Gastroesophageal sphincter (tissue), 4 donors: ENCODE results near the gene SNX9. TPM values are rescaled to one million over a fixed set of nuclear protein-coding genes. Genes with fewer than 3 reads are reported as not detected.

Experiments
- ATAC-seq: fragments of 150-250 bp; one replicate; pipeline ENCODE4 v1.9.1; 2016; ENCODE audit warnings: mild to moderate bottlenecking, moderate library complexity
- H3K27ac ChIP-seq, 4 donors: fragments of 200-600 bp; sonication (generic) in 3 of 4; 1 replicate in 3 of 4; 2 replicates in 1 of 4; pipeline ENCODE4 v1.5.1; 2016 to 2019
- H3K27me3 ChIP-seq: fragments of 200-600 bp; sonication (generic); one replicate; pipeline ENCODE4 v1.5.1; 2019
- H3K36me3 ChIP-seq, 2 donors: fragments of 200-600 bp; sonication (generic); one replicate each; pipeline ENCODE4 v1.5.1; 2019; ENCODE audit warnings: control low read depth in 1 of 2
- H3K4me1 ChIP-seq, 3 donors: fragments of 200-600 bp; sonication (generic); 1 replicate in 2 of 3; 2 replicates in 1 of 3; pipeline ENCODE4 v1.5.1; 2016 to 2019; ENCODE audit warnings: control low read depth in 2 of 3
- H3K4me3 ChIP-seq, 2 donors: fragments of 200-600 bp; sonication (generic); one replicate each; pipeline ENCODE4 v1.5.1; 2019; ENCODE audit warnings: mild to moderate bottlenecking in 1 of 2, moderate library complexity in 1 of 2
- H3K9me3 ChIP-seq, 3 donors: fragments of 200-600 bp; sonication (generic); one replicate each; pipeline ENCODE4 v1.5.1; 2017 to 2019; ENCODE audit warnings: control low read depth in 2 of 3
- CTCF ChIP-seq, 4 experiments: fragments of 200-600 bp in 2 of 4; fragments of 450-650 bp in 2 of 4; sonication (generic) in 1 of 4; IDR thresholded peaks; one replicate each; pipeline ENCODE4 v1.5.1; 2017 to 2019; ENCODE audit warnings: antibody characterized with exemption in 4 of 4, mild to moderate bottlenecking in 2 of 4, moderate library complexity in 2 of 4
- EP300 ChIP-seq: sonication (generic); formaldehyde crosslinking; IDR thresholded peaks from one replicate; pipeline ENCODE4 v1.6.1; 2017; ENCODE audit warnings: antibody characterized with exemption, mild to moderate bottlenecking
- POLR2A ChIP-seq, 2 donors: fragments of 450-650 bp; IDR thresholded peaks; one replicate each; pipeline ENCODE4 v1.6.1; 2017; ENCODE audit warnings: antibody characterized with exemption in 2 of 2, mild to moderate bottlenecking in 2 of 2, moderate library complexity in 1 of 2
- POLR2AphosphoS5 ChIP-seq: sonication (generic); formaldehyde crosslinking; IDR thresholded peaks from one replicate; pipeline ENCODE4 v1.6.1; 2017; ENCODE audit warnings: antibody characterized with exemption
- WGBS, 2 donors: methylation state at CpG; one replicate each; pipeline ENCODE4 v1.1.5; 2018; ENCODE audit warnings: low coverage in 1 of 2; 5-methylcytosine and 5-hydroxymethylcytosine counted together
- total RNA-seq, 4 donors: library from RNA; depleted of rRNA; stranded (reverse); fragments of >200 nt; gene quantifications; one replicate each; pipeline ENCODE4 v1.1.0, GENCODE V29; 2016

SNX9 gene
- total RNA-seq, 4 donors from 2014 or later, result 68.3 to 101 (median 85.0) TPM

GRCh38 chr6:157777344-157777743 is 45.7 kb upstream of the SNX9 start:
- H3K4me3 ChIP-seq, result no peak overlapping the region
- WGBS, 2 donors, result 93 to 94% methylated on average over 3 to 4 of the region's 4 CpGs
- TF ChIP-seq POLR2A (IDR thresholded peaks at IDR 0.05), result no peak
- TF ChIP-seq EP300, result no peak
- TF ChIP-seq CTCF (IDR thresholded peaks at IDR 0.05), result no peak
- no peak for TF ChIP-seq POLR2AphosphoS5
- H3K27me3 ChIP-seq, result peaks cover 15% of the 10 kb centered on the region
- H3K9me3 ChIP-seq, result peaks cover 0 to 12% (median 0%) of the 10 kb centered on the region in 3 donors
- H3K27ac ChIP-seq, result no peak overlapping the region
- H3K4me1 ChIP-seq, result no peaks in the 10 kb centered on the region
- no peak for ATAC-seq
- no peaks in the 10 kb centered on the region for H3K36me3 ChIP-seq

- peaks cover 3% of the 10 kb centered on the region for H3K27me3 ChIP-seq
- H3K4me3 ChIP-seq, result no peak overlapping the region
- peaks cover 0 to 12% (median 0%) of the 10 kb centered on the region in 3 donors for H3K9me3 ChIP-seq
- 80 to 94% methylated on average over 1 to 4 of the region's 4 CpGs for WGBS, 2 donors
- no peaks in the 10 kb centered on the region for H3K36me3 ChIP-seq
- no peaks in the 10 kb centered on the region for H3K4me1 ChIP-seq
- no peak overlapping the region for H3K27ac ChIP-seq
- ATAC-seq, result no peak
- TF ChIP-seq CTCF (IDR thresholded peaks at IDR 0.05), result no peak
Observed at GRCh38 chr6:157778719-157779118, 44.3 kb upstream of the SNX9 start.

GRCh38 chr6:157779705-157780604 is 43.1 kb upstream of the SNX9 start:
- no peaks in the 10 kb centered on the region for H3K36me3 ChIP-seq
- peaks cover 0 to 12% (median 0%) of the 10 kb centered on the region in 3 donors for H3K9me3 ChIP-seq
- ATAC-seq, result no peak
- WGBS, 2 donors, result 63 to 70% methylated on average over 8 to 9 of the region's 9 CpGs
- no peak overlapping the region for H3K27ac ChIP-seq
- no peaks in the 10 kb centered on the region for H3K4me1 ChIP-seq
- no peak for TF ChIP-seq POLR2AphosphoS5
- TF ChIP-seq EP300, result no peak
- no peak for TF ChIP-seq CTCF (IDR thresholded peaks at IDR 0.05)
- no peak for TF ChIP-seq POLR2A (IDR thresholded peaks at IDR 0.05)
- no peak overlapping the region for H3K4me3 ChIP-seq
- no peaks in the 10 kb centered on the region for H3K27me3 ChIP-seq

- no peak for ATAC-seq
- TF ChIP-seq POLR2A (IDR thresholded peaks at IDR 0.05) (no peak), POLR2AphosphoS5 (no peak), CTCF (IDR thresholded peaks at IDR 0.05) (no peak), EP300 (no peak)
- no peak overlapping the region for H3K4me3 ChIP-seq
- WGBS, 2 donors, result 77 to 82% methylated on average over 1 of the region's 1 CpG
- no peaks in the 10 kb centered on the region for H3K9me3 ChIP-seq
- no peaks in the 10 kb centered on the region for H3K27me3 ChIP-seq
- no peaks in the 10 kb centered on the region for H3K36me3 ChIP-seq
- no peak overlapping the region for H3K27ac ChIP-seq
- peaks cover 0 to under 1% (median 0%) of the 10 kb centered on the region in 3 donors for H3K4me1 ChIP-seq
Observed at GRCh38 chr6:157785636-157786035, 37.4 kb upstream of the SNX9 start.

- Histone ChIP-seq H3K27ac (no peak overlapping the region), H3K9me3 (no peaks in the 10 kb centered on the region), H3K4me1 (peaks cover 0 to 7% (median 0%) of the 10 kb centered on the region in 3 donors), H3K4me3 (no peak overlapping the region), H3K27me3 (no peaks in the 10 kb centered on the region), H3K36me3 (no peaks in the 10 kb centered on the region)
- ATAC-seq, result no peak
- TF ChIP-seq EP300, result no peak
- TF ChIP-seq POLR2A (IDR thresholded peaks at IDR 0.05), result no peak
- 88 to 92% methylated on average over 1 to 3 of the region's 3 CpGs for WGBS, 2 donors
Observed at GRCh38 chr6:157786221-157786620, 36.8 kb upstream of the SNX9 start.
